GM18858 (cell line): ENCODE data around the gene XRCC5.

ENCODE experiments used
- ATAC-seq: cut with Tn5 transposase; IDR thresholded peaks from one replicate; pipeline ENCODE4 v1.9.1; 2021; ENCODE audit not compliant: unreplicated experiment

XRCC5 gene

DNA sequence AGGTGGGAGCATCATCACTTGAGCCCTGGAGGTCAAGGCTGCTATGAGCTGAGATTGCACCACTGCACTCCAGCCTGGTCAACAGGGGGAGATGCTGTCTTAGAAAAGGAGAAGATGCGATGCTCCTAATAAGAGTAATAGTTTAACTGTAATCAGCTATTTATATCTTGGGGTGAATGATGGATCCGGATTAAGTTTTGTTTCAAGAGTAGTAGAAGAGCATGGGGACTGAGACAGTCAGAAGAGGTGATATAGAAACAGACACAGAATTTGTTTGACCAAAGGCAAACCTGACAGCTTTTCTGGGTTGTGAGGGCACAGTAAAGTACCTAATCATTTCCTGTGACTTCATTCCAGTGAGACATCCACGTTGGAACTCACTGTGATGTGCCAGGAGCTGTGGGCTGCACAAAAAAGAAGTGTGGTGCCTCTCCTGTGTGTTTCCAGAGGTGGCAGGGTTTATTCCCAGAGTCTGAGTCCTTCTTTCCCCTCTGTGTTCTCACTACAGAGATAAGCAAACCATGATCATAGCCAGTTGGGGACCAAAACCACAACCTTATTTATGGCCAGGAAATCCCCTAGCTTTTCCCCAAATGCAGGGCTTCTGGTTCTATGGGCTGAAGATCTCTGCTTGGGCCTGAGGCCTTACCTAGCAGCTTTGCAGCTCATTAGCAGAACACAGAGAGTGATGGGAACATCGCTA is 113.7 kb downstream of the XRCC5 start:
- ATAC-seq = peak; percentile 48

DNA sequence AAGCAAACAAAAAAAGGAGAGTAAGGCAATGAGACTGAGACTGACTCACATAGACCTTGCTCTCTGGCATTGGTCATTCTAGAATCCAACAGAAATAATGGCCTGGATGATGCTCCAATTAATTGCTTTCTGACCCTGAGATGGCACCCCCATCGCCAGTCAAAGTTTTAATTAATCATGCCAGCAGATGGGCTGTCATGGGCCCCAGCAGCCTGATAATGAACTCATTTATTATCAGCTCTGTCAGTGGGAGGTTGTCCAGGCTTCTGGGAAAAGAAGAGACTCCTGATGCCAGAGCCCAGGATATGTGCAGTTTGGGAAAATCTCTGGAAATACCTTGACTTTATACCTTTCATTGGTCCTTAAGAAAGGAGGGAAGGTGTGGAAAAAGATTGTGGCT is 115.2 kb downstream of the XRCC5 start:
- ATAC-seq = no peak

DNA sequence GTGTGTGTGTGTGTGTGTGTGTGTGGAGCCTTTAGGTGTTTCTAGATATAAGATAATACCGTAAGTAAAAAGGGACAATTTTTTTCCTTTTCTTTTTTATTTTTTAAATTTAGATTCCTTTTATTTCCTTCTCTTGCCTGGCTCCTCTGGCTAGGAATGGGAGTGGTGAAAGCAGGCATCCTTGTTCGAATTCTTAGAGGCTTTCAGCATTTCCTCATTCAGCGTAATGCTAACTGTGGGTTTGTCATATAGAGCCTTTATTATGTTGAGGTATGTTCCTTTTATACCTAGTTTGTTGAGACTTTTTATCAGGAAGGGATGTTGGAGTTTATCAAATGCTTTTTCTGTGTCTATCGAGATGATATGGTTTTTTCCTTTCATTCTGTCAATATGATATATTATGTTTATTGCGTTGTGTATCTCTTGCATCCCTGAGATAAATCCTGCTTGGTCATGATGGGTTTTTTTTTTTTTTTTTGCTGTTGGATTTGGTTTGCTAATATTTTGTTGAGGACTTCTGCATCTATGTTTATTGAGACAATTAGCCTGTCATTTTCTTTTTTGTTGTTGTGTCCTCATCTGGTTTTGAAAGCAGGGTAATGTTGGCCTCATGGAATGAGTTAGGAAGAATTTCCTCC is 120.2 kb downstream of the XRCC5 start:
- ATAC-seq = no peak

DNA sequence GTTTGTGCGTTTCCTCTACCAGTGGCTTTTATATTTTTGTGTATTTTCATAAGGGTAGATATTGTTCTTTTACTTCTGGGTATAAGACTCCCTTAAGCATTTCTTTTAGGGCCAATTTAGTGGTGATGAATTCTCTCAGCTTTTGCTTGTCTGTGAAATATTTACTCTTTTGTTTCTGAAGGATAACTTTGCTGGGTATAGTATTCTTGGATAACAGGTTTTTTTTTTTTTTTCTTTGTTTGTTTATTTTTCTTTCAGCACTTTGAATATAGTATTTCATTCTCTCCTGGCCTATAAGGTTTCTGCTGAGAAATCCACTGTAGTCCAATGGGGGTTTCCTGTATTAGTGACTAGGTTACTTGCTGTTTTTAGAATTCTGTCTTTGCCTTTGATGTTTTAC is 122.7 kb downstream of the XRCC5 start:
- ATAC-seq = no peak

DNA sequence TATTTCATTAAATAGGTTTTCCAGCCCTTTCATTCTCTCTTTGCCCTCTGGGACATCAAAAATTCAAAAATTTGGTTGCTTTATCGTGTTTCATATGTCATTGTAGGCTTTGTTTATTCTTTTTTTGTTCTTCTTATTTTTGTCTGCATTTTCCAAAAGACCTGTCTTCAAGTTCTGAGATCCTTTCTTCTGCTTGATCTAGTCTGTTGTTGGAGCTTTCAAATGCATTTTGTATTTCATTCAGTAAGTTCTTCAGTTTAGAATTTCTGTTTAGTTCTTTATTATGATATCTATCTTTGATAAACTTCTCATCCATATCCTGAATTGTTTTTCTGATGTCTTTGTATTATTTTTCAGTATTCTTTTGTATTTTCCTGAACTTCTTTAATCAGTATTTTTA is 123.6 kb downstream of the XRCC5 start:
- no peak for ATAC-seq

DNA sequence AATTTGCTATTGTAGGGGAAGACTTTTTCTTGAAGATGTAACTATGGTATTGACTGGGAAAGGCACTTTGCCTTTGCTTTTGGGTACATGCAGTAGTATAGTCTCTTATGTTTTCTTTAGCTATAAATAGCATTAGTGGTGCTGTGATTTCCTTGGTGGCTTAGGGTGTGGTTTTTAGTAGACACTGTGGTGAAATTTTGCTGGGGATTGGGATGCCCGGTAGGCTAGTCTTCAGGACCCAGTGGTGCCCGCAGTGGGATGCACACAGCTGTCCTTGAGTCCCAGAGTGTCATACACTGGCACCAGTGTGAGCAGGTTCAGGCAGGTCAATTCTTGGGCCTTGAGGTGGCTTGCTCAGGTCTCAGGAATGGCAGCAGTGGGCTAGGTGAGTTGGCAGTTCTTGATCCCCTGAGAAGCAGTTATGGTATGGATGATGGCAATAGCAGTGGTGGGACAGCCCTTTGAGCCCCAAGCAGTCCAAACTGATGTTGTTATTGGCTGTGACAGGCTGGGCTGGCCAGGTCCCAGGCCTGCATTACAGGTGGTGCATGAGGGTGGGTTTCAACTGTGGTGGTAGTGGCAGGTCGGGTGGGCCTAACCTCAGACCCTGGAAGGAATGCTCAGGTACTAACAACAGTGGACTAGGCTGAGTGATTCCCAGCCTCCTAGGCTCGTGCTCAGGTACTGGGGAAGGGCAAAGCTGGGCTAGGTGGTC is 124.3 kb downstream of the XRCC5 start:
- ATAC-seq = no peak

DNA sequence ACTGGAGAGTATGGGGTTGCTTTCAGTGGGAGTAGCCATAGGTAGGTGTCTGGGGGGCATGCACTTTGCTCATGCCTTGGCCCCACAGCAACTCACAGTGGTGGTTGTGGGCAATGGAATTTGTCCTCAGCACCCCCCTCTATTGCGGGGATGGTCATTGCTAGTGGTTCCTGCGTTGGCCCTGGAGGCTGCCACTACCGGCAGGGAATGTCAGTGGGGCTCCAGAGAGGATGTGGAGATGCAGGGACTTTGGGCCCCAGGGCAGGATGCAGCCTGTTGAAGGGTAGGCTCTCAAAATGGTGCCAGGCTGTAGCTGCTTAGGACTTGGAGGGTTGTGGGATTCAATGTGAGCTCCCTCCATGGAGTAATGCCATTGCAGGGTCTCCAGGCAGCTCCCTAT is 125.0 kb downstream of the XRCC5 start:
- ATAC-seq = no peak

DNA sequence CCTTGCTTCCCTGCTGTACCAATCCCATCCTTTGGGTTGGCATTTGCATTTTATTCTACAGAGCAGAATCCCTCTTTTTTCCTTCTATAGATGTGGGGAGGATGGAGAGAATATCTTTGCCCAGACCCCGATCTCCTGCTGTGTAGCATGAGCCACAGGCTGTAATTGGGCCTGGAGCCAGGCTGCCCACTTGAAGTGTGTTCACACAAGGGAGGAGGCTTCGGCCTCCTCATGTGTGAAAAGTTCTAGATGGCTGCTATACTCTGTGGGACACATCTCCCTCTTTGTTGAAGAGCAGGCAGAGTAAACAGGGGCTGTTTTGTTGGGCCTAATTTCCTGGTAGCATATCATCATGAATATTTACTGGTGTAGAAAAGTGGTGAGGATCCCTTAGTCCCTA is 126.3 kb downstream of the XRCC5 start:
- no peak for ATAC-seq

DNA sequence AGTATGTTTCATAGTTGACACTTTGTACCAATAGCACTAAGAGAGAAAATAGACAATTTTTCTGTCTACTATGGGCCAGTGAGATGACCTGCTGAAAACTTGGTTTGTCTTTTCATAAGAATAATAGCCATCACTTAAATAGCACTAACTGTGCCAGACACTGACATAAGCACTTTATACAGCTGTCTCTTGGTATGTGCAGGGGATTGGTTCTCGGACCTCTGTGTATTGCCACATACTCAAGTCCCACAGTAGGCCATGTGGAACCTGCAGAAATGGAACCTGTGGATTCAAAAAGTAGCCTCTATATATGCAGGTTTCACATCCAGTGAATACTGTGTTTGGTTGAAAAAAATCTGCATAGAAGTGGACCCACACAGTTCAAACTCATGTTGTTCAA is 126.7 kb downstream of the XRCC5 start:
- no peak for ATAC-seq

DNA sequence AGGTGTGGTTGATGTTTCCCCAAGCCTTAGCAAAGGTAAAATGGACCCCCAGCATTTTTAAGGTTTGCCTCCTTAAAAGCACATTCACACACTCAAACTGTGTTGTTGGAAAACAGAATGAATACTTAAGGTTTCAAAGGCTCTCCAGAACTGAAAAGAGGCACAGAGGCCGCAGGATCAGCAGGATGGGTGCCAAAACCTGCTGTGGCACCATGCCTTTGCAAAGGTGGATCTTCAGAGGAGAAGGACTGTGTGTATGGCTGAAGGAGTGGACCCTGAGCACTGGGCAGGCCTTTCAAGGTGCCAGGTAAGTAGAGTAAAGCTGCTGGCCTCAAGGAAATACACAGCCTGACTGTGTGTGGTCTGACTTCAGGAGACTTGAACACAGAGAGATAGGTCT is 127.3 kb downstream of the XRCC5 start:
- no peak for ATAC-seq

DNA sequence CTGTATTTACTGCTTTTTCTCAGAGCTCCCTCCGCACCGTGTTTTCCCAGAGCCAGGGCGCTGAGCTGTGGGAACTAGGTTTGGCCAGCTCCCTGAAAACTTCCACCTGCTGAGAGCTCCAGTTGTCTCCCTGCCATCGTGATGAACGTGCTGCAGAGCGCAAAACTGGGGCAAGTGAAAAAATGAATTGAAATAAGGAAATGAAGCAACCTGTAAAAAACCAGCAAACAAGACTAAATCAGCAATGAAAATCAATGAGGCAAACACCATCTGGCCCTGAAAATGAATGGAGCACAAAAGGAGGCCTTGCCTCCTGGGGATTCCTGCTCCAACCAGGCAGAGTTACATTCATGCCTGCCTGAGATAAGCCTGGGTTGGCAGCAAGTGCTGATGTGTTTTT is 133.2 kb downstream of the XRCC5 start:
- ATAC-seq = no peak

DNA sequence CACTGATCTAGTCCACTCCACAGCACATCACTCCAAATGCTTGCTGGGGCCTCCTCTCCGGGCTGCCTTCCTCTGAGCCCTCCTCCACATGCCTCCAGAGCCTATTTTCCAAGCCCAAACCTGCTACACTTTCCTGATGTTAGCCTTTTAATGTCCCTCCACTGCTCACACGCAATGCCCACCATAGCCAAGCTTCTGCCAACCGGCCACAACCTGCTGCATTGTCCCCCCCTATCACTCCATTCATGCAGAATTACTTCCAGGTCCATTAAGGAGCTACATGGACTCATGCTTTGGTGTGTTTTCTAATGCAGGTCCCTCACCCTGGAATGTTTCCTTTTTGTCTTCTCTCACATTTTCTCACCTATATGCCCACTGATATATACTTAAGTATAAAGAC is 133.9 kb downstream of the XRCC5 start:
- no peak for ATAC-seq

DNA sequence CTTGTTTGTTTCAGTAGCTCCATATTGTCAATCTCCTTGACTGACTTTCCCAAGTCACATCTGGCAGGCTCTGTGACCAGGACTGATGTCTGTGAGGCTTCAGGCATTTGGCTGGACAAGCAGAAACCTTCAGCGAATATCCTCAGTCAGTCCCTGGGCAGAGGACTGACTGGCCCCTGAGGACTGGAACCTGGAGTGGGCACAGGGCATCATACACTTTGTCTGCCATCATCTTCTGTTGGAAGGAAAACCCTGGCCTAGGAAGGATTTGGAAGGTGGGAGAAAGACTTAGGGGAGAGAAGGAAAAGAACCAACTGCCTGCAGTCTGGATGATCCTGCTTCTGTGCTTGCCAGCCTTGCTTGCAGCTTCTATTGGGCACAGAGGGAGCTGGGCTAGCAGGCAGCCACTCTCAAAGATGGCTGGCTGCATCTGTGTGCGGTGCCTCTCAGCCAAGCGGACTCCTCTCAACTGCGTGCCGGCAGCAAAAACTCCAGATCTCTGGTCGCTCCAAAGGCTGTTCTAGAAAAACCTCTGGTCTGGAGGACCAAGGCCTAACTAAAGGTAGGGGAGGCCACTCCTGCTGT is 136.3 kb downstream of the XRCC5 start:
- ATAC-seq = no peak

DNA sequence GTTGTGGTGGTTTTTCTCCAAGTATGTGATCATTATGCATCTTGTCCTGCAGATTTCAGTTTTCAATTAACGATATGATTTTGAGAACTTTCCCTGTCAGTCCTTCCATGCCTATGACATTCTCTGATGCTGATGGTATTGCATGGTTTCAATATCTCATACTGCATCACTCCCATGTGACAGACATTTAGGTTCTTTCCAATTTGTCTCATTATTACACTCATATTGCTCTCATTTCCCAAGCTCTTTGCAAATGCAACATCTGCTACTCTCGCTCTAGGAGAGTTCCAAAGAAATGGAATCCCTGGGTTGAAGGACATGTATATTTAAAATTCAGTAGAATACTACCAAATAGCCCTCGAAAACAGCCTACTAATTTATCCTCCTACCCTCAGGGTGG is 137.6 kb downstream of the XRCC5 start:
- ATAC-seq = no peak
